GM21576 (cell line): ENCODE data around the gene YAF2.

Source experiments
- ATAC-seq: cut with Tn5 transposase; IDR thresholded peaks from one replicate; pipeline ENCODE4 v1.9.1; 2021; ENCODE audit warnings: mild to moderate bottlenecking, moderate library complexity; ENCODE audit not compliant: unreplicated experiment

YAF2 gene

DNA sequence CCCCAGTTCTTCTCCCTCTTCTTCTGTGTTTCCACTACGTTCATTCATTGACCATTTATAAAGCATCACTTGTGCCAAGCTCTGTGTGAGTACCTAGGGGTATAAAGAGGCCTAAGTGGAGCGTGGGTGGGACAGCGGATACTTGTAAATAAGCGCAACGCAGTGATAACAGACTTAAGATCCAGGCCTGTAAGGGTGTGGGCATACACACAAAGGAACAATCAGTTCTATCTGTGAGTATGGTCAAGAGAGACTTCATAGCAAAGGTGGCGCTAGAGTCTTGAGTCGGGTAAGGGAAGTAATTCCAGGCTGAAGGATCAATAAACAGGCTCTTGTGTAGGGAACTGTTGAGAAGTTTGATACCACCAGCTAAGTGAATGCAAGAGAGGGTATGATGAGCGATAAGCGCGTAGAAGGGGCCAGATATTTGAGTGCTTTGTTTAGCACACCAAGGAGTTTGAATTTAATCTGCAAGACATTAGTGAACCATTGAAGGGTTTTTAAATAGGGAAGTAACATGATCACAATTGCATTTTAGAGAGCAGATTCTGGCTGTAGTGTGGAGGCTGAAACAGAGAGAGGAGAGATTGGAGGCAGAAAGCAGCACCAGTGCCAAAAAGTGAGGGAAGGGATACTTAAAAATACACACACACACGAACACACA lies 92.4 kb downstream of the YAF2 start:
- ATAC-seq: no peak

DNA sequence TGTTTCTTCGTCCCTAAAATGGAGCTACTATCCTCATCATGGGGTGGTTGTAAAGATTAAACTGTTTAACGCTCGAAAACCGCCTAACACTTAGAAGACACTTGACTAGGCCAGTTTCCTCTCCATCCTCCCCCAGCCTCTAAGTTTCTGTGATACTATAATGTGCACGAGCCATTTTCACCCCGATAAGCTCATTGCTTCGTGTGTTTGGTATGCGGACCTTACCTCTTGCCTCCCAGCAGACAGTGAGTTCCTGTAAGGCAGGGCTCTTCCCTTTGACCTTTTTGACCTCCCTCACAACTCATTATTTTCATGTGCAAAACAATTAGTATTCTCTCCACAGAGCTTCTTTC lies 92.9 kb downstream of the YAF2 start:
- ATAC-seq: peak; percentile 2

DNA sequence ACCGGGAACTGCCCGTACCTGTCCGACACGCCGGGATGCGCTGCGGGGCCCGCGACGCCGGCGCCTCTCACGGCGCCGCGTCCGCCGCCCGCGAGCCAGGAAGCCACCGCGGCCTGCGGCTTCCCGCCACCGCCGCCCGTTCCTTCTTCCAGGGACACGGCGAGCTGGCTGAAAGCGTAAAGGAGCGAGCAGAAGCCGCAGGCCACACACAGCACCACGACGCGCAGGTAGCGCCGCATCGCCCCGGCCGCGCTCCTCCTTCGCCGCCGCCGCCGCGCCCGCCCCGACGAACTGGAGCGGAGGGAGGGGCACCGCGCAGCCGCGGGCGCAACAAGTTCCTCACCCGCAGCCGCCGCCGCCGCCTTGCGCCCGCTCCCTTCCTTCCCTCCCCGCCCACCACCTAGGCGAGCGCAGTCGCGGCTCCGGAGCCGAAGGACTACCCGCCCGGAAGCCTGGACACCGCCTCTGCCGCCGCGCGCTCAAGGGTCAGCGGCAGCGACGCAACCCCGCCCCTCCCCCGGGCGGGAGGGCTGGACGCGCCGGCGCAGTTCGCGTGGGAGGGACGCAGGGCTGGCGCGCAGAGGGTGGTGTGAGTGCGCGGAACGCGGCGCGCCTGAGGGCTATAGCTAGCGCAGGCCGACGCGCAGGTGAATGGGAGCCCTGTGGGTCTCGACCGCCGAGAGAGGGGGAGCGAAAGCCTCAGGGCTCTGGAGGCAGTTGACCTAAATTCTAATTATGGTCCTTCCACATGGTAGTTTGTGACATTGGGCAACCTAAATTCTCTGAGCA lies 93.4 kb downstream of the YAF2 start, which contains the start of gene GXYLT1:
TSS of gene GXYLT1 (minus strand) at position 467 of the 789 bp plus-strand sequence. CDS start at position 239, 228 bp downstream.
- peak; percentile 92 for ATAC-seq

DNA sequence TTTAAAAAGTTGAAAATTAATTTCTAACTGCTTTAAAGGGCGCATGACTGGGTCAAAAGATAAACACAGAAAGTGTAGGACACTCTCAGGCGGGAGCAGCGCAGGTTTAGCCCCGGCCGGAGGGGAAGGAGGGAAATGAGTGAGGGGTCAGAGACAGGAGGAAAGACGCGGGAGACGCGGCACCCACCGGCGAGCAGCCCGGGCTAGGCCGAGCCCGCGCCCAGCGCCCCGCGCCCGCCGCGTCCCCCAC lies 94.0 kb downstream of the YAF2 start:
- ATAC-seq: no peak

DNA sequence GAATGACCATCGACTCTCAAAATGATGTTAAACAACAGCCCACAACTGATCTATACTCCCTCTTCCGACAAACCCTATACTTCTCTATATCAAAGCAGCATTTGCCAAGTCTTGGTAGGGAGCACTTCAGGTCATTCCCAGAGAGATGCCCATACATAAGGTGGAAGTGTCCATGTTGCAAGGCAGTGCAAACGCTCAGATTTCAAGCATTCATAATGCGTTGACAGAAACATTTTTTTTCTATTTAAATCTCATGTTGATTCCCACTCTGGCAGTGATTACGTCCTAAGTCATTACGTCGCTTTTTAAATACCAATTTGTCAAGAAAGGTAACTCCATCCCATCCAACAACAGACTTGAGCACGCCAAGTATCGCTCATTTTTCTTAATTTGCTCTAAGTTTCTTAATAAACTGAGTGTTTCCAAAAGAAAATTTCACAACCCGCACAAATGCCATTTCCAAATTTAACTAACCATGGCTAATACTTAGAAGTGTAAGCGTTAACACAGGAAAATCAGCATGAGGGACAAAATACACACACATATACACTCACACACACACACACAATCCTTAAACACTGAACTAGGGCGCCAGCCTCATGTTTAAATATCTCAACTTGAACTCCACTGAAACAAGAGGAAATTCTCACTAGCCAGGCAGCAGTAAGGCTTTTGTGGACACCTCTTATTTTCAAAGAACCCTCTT lies 94.4 kb downstream of the YAF2 start:
- ATAC-seq: no peak

DNA sequence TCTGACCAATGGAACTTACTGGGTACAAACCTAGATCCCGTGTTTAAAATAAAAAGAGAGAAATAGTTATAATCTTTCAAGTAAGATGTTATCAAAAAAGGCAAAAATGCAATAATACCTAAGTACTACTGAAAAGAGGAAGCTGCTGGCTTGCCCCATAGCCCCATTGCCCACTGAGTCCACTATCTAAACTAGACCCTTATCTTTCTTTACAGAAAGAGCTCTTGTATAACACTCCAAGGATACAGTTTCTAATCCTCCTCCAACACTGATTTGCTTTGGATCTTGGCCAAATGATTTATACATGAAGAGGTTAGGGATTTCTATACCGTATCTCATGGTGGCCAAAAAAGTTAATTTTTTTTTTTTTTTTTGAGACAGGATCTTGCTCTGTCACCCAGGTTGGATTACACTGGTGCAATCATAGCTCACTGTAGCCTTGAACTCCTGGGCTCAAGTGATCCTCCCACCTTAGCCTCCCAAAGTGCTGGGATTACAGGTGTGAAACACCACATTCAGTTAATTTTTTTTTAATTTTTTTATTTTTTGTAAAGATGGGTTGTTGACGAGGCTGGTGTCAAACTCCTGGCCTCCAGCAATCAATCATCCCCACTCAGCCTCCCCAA lies 96.0 kb downstream of the YAF2 start:
- ATAC-seq: no peak

DNA sequence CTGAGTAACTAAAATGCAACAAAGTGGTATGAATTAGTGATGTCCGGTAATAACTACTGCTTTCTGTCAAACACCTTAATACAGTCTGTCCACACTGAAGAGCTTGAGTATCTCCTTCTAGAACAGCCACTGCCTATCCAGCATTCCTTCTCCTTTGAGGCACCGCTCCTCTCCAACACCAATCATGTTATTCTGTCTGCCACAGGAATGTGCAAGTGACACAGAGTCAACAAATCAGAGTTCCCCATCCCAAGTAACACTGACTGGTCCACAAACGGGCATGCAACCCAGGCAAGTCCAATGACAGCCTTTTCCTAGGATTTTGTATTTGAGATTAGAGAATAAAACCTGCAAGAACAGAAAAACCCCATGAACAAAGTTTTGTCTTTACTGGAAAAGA lies 97.1 kb downstream of the YAF2 start:
- no peak for ATAC-seq

DNA sequence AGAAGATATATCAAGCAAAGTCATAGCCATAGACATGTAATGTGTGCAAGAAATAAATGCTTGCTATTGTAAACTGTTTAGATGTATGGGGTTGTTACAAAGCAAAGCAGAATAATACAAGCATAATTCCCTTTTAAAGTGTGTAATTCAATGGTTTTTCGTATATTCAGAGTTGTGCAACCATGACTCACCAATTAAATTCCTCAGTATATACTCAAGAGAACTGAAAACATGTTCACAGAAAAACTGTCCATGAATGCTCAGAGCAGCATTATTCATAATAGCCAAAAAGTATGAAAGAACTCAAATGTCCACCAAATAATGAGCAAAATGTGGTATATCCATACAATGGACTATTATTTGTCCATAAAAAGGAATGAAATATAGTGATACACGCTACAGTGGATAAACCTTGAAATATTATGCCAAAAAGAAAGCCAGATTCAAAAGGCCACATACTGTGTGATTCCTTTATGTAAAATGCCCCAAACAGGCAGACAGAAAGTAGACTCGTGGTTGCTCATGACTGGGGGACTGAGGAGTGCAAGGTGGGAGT lies 102.7 kb downstream of the YAF2 start:
- no peak for ATAC-seq

DNA sequence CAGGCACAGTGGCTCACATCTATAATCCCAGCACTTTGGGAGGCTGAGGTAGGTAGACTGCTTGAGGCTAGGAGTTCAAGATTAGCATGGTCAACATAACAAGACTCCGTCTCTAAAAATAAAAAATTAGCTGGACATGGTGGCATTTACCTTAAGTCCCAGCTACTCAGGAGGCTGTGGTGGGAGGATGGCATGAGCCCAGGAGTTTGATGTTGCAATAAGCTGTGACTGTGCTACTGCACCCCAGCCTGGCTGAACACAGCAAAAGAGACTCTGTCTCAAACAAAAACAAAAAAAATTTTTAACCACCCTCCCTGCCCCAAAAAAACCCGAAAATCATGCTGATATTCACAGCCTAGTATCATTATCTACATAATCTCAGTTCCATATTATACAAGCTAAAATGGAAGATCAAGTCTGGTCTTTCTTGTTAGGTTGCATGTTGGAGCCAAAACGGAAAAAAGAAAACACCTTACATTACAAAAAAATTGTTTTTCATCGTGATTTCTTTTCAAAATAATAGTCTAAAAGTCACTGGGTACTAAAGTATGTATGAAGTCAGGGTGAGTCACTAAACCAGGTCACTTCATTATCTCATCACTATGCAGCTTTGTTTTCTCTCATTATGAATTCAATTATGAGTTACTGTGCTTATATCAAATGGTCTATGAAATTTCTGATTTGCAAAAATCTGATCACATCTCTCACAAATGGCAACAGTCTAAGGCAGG lies 107.2 kb downstream of the YAF2 start:
- no peak for ATAC-seq

DNA sequence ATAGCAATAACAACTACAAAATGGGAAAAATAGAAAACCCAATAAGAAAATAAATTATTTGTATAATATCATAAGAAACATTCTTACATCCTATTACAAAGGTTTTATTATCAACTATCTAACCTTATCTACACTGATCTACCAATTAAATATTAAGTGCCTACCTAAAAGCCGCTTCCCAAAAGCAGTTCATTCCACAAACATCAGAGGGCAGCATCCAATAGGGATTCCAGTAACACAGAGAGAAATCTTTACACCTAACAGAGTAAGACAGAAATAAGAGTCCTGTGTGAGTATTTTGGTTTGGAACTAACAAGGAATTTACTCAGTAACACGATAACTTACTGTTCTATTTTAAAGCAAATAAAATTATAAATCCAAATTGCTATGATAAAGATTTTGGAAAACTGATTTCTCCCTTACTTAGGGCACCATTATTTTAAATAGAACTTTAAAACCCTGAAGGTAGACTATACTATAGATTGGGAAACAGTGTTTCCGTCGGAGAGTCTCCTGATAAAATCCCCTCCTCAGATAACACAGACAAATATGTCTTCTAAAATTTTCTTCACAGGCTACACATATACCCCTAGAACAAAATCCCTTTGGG lies 108.3 kb downstream of the YAF2 start:
- ATAC-seq: no peak

DNA sequence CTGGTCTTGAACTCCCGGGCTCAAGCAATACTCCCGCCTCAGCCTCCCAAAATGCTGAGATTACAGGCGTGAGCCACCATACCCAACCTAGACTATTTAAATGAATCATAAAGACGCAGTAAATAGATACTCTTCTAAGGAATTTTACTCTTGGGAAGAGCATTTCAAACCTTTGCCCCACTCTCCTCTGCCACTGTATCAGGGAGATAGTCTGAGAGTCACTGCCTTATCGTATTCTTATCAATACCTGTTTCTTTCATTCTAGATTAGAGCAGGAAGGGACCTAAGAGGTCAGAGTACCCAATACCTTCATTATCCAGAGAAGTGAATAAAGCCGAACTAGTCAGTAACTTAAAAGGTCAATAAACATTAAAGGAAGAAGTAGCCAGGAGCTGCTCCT lies 109.2 kb downstream of the YAF2 start:
- no peak for ATAC-seq

DNA sequence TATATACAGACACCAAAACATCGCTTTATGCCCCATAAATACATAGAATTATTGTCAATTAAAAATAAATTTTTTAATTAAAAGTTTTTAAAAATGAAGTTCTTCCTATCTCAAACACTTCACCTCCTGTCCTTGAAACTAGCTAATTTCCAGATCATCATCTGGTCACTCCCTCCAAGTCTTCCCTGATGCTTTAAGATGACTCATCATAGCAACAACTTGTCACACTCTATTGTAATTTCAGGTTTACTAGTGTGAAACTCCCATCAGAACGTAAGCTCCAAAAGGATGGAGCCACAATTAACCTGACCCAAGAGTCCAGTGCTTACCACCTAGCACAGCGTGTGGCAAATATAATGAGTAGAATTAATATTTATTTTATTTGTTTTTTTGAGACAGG lies 109.7 kb downstream of the YAF2 start:
- no peak for ATAC-seq

DNA sequence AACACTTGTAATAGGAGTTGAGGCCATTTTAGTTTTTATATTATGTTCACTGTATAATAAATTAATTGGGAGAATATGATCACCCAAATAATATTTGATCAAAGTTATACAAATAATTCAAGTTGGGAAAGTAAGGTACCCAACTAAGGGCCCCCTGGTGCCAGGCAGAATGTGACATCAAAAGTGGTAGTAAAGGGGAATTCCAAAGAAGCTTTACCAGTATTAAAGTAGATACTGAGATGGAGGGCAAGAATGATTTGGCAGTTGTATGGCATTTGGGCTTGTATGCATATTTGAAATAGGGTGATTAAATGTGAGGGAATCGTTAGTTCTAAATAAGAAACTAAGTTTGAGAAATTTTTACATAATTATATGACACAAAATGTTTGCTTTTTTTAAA lies 111.1 kb downstream of the YAF2 start:
- ATAC-seq: no peak

DNA sequence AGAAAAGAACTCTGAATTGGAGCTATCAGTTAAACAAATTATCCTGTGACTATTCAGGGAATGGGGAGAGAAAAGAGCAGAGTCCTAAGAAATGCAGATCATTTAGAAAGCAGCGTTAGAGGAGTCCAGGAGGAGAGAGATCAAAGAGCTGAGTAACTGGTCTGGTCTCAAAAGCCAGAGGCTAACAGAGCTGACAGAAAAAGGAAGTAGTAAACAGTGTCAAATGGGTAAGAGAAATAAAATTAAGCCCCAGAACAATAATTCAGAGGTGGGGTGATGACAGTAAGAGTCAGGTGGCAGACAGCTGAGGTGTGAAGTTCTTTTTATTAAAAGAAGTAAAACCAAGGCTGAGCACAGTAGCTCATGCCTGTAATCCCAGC lies 112.7 kb downstream of the YAF2 start:
- ATAC-seq: no peak

DNA sequence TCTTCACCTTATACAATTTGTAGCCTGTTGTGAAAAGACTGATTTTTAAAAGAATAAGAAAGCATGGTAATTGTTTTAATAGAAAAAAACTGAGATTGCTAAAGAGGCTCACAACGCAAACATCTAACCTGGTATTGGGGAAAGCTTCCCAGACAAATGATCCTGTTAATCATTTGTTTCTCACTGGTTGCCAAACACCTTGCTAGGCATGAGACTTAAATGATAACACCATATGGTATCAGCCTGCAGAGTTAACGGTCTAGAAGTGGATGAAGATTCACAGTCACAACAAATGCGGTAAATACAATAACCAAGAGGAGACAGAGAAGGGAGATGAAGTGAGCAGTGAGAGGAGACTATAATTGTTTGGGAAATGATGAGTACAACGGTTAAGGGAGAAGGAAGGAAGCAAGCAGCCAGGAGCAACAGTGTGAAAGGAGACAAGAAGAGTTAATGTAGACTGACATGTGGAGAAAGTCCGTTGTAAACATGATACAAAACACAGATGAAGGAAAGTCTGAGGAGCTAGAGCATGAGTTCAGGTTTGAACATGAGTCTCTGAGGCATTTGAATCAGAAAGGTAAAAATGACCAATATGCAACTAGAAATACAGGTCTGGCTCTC lies 113.2 kb downstream of the YAF2 start:
- ATAC-seq: no peak

DNA sequence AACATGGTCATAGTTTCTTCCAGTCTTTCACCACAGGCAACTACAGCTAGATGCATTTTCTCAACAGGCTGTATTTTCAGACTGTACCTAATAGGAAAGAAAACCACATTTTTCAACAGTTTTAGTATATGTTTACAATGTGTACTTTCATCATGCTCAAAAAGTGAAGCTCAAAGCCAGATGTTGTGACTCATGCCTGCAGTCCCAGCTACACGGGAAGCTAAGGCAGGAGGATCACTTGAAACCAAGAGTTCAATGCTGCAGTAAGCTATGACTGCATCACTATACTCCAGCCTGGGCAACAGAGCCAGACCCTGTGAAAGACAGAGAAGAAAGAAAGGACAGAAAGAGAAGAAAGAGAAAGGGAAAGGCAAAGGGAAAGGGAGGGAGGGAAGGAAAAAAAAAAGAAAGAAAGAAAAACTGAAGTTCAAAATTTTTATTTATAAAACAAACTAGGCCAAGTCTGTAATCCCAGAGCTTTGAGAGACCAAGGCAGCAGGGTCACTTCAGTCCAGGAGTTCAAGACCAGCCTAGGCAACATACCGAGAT lies 118.9 kb downstream of the YAF2 start:
- ATAC-seq: no peak

DNA sequence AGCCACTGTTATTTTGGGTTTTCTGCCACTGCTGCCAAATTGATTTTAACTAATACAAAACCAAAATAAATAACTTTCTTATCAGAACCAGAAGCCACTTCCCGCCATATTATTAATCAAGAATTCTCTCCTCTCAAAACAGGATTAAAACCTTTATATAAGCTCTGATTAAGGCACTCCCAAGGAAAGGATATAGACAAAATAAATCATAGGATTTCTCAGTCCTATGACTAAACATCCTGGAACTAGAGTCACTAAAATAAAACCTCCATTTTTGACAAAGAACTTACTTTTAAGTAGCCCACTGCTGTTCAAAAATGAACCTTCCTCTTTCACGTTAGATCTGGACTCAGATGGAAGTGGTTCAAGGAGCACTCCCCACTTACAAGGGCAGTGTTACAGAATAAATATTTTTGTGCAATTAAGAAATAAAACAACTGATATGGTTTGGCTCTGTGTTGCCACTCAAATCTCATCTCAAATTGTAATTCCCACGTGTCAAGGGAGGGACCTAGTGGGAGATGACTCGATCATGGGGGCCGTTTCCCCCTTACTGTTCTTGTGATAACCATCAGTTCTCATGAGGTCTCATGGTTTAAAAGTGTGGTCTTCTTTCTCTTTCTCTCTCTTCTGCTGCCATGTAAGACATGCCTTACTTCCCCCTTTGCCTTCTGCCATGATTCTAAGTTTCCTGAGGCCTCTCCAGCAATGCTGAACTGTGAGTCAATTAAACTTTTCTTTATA lies 119.7 kb downstream of the YAF2 start:
- ATAC-seq: no peak

DNA sequence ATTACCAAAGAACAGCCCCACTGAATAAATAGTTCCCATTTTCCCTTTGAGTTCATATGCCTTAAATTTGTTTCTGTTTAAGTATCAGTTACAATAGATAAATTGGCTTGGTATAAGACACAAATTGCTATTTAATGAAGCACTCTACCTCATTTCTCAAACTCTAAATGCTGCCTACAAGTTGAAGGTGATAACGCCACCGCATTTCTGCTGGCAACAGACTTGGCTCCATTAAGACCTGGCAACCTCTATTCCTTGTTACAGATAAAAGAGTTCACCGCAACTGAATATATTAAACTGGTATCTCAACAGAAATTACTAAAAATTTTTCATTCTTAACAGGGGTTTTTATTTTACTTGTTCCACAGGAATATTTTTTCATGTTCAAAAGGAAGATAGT lies 129.0 kb downstream of the YAF2 start:
- no peak for ATAC-seq
